ENCODE measurements around the gene PLIN4. TPM values are rescaled to one million over a fixed set of nuclear protein-coding genes. Genes with fewer than 3 reads are reported as not detected.

The PLIN4 gene
- total RNA-seq, 1 experiment from 2014 or later, result not detected

GRCh38 chr19:4464815-4465581, 53.3 kb downstream of the PLIN4 start:
- H3K36me3 ChIP-seq, result no peaks in the 10 kb centered on the region
- no peak for DNase-seq
- H3K4me3 ChIP-seq, result no peak overlapping the region
- H3K9me3 ChIP-seq, result no peaks in the 10 kb centered on the region
- H3K27me3 ChIP-seq, result no peaks in the 10 kb centered on the region

DNA sequence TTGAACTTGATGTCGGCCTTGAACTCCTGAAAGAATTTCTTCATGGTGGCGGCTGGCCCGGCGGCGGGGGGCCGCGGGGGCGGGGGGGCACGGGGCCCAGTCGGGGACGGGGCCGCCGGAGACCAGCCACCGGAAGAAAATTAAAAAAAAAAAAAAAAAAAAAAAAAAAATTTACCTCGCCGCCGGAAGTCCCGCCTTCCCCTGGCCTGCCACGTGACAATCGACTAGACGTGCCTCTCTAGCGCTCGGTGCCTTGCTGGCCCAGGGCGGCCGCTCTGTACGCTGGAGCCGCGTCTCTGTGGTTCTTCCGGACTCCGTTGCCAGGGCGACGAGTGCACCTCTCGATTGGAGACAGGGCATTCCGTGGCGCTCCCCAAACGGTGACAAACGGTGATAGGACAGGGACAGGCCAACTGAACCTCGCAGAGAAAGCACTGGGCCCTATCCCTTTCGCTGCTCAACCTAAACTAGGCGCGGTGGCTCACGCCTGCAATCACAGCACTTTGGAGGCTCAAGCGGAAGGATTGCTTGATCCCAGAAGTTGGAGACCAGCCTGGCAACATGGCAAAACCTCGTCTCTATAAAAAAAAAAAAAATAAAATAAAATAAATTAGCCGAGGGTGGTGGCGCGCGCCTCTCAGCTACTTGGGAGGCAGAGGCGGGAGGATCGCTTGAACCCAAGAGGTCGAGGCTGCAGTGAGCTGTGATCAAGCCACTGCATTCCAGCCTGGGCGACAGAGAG, 60.5 kb downstream of the PLIN4 start, which contains the start of gene UBXN6:
Gene UBXN6 (minus strand): TSS at position 141 of the 742 bp plus-strand sequence. CDS start 97 bp downstream, at position 44.
- Histone ChIP-seq H3K9me3 (no peaks in the 10 kb centered on the region), H3K36me3 (no peaks in the 10 kb centered on the region), H3K4me3 (peak within 1 kb of the TSS; percentile 55), H3K27me3 (no peaks in the 10 kb centered on the region)
- DNase-seq, result peak; percentile 95

DNA sequence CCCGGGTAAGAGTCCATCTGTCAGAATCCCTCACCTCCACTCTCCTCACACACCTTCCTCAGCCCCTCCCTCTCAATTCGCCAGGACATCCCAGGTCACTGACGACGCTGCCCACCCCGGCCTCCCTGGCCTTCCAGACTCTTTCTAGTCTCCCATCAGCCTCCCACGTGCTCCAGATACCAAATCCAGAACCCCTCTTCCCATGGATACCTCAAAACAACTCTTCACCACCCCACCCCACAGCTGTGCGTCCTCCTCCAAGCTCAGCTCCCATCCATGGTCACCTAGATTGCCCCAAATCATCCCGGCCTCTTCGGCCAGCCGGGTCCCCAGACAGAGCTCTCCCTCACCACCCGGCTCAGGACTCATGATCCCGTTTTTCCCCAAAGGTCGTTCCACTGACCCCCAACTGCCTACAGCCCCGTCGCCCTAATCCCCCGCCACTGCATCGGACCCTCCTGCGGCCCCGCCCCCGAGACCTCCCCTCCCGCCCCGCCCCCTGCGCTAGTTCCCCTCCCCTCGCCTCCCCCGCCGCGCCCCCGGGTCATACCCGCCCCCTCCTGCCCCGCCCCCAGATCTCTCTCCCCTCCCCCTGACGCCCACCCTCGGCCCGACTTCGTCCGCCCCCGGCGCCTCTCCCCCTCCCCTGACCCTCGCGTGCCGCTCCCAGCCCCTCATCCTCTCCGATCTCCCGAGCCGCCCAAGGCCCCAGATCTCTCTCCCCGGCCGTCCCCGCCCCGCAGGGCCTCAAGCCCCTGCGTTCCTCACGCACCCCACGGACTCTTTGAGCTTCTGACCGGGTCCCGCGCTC, 61.2 kb downstream of the PLIN4 start:
- Histone ChIP-seq H3K36me3 (no peaks in the 10 kb centered on the region), H3K4me3 (peak overlapping the region; percentile 55), H3K9me3 (no peaks in the 10 kb centered on the region), H3K27me3 (no peaks in the 10 kb centered on the region)
- DNase-seq, result no peak

GRCh38 chr19:4456476-4456842, 61.8 kb downstream of the PLIN4 start:
- Histone ChIP-seq H3K4me3 (peak overlapping the region; percentile 55), H3K36me3 (no peaks in the 10 kb centered on the region), H3K9me3 (no peaks in the 10 kb centered on the region), H3K27me3 (no peaks in the 10 kb centered on the region)
- peak; percentile 47 for DNase-seq

DNA sequence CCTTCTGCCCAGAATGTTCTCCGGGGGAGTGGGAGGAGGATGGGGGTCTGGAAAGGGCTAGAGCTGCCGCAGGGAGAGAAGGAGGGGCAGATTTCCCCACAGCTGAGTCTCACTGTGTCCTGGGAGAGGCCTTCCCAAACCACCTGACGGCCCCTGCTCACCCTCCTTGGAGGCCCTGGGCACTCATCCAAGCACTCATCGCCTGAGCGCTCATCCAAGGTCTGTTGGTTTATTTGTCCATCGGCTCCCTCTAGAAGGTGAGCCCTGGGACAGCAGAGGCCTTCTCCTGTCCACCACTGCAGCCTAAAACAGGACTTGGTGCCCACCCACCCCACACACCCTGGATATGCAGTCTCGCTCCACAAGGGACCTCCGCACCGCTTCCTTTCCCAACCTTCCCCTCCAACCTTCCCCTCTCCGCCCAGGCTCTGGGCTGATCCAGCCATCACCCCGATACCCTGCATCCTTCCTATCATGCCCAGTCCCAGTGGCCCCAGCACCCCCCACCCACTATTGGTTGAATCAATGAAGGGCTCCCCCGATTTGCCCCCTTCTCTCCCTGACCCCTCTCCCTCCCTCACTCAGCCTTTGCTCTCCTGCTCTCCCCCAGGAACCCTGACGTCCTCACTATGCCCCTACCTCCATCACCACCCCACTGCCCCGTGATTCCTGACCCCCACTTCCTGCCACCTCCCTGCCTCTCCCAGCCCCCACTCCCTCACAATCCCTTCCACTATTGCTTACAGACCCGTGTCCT, 62.4 kb downstream of the PLIN4 start:
- no peaks in the 10 kb centered on the region for H3K9me3 ChIP-seq
- H3K4me3 ChIP-seq, result peak overlapping the region; percentile 55
- H3K27me3 ChIP-seq, result no peaks in the 10 kb centered on the region
- peak; percentile 27 for DNase-seq
- H3K36me3 ChIP-seq, result no peaks in the 10 kb centered on the region

DNA sequence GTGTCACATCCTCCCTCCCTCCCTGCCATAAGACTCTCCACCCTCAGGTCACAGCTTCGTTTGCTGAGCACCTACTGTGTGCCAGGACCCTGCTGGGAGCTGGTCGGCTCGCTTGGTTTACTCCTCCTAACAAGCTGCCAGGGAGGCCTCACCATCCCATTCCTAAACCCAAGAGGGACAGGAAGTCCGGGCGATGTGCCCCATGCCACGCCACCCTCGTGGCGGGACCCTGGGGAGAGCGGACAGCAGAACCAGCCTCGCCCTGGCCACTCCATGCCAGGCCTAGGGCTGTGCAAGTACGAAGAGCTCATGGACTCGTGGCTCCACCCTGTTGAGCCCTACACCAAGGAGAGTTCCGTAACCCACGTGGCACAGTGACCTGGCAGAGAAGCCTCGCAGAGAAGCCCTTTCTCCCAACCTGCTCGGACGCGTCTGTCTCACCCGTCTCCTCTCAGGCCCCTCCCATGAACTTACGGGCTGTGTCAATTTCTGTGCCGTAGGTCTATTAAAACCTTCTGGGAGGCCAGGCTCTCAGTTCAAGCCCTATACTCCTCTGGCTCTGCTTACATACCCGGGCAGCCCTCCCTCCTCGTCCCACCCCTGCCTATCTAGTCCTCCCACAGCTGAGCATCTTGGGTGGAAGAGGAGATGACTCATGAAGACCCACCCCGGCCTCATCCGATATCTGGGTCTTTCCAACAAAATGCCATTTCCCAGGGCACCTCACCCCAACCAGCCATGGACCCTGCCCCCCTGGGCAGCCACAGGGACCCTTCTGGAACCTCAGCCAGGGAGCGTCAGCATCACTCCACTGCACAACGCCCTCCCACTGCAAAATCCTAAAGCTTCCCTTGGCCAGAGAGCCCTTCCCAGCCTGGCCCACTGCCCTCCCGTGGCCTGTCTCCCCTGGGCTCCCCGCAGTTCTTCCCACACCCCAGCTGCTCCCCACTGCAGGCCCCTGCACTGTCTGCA, 63.3 kb downstream of the PLIN4 start:
- no peak for DNase-seq

GRCh38 chr19:4453232-4454179, 64.8 kb downstream of the PLIN4 start:
- H3K27me3 ChIP-seq, result no peaks in the 10 kb centered on the region
- no peak overlapping the region for H3K4me3 ChIP-seq
- H3K9me3 ChIP-seq, result no peaks in the 10 kb centered on the region
- no peak for DNase-seq
- H3K36me3 ChIP-seq, result no peaks in the 10 kb centered on the region

More for the DNA sequence above, 63.3 kb downstream of the PLIN4 start:
- no peaks in the 10 kb centered on the region for H3K36me3 ChIP-seq
- H3K4me3 ChIP-seq, result no peak overlapping the region
- H3K27me3 ChIP-seq, result no peaks in the 10 kb centered on the region
- no peaks in the 10 kb centered on the region for H3K9me3 ChIP-seq

DNA sequence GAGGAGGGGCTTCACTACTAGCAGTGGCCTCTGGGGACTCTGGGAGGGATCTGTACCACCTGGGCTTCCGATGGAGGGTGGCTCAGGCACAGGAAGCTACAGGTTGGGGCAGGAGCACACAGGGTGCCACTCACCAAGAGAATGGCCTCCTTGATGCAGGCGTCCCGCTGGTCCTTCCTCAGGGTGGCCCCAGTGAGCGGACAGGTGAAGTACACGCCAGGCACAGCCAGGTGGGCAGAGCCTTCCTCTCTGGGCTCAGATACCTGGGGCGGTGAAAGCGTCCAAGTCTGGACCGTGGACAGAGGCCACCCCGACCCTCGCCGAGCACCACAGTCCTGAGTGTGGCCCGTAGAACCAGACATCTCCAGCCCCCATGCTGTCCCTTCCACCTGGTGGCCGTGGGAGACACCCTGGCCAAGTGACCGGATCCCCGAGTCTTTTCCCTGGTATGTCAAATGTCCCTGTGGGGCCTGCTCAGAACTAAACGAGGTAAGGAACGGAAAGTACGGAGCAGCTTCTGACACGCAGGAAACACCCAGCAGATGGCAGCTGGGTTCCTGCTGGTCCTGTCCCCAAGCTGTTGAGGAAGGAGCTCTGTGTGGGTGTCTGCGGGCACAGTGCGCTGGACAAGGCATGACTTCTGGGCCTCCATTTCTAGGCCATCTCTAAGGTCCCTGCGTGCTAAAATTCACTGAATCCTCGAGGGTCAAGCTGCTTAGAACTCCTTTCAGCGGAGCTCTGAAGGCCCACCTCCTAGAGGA, 65.9 kb downstream of the PLIN4 start:
- Histone ChIP-seq H3K9me3 (no peaks in the 10 kb centered on the region), H3K27me3 (no peaks in the 10 kb centered on the region), H3K36me3 (peaks cover 6% of the 10 kb centered on the region), H3K4me3 (no peak overlapping the region)
- DNase-seq, result no peak

Other genes with a start within 250 kb of the PLIN4 start
- gene SHD, start 239.2 kb downstream of the PLIN4 start, total RNA-seq (2014; rRNA removed; shearing (Covaris generic); ENCODE audit: low replicate concordance), result not detected in 2 replicates
- not detected in 2 replicates for gene TMIGD2, start 216.1 kb downstream of the PLIN4 start, total RNA-seq (2014; rRNA removed; shearing (Covaris generic); ENCODE audit: low replicate concordance)
- gene FSD1, start 213.9 kb downstream of the PLIN4 start, total RNA-seq (2014; rRNA removed; shearing (Covaris generic); ENCODE audit: low replicate concordance), result not detected in 2 replicates
- not detected in 2 replicates for gene STAP2, start 179.7 kb downstream of the PLIN4 start, total RNA-seq (2014; rRNA removed; shearing (Covaris generic); ENCODE audit: low replicate concordance)
- 0.52 and 4.4 TPM in 2 replicates for gene MPND, start 174.9 kb downstream of the PLIN4 start, total RNA-seq (2014; rRNA removed; shearing (Covaris generic); ENCODE audit: low replicate concordance)
- 50.5 and 76.0 TPM in 2 replicates for gene SH3GL1, start 117.9 kb downstream of the PLIN4 start, total RNA-seq (2014; rRNA removed; shearing (Covaris generic); ENCODE audit: low replicate concordance)
- gene CHAF1A, start 115.8 kb downstream of the PLIN4 start, total RNA-seq (2014; rRNA removed; shearing (Covaris generic); ENCODE audit: low replicate concordance), result 24.1 and 24.7 TPM in 2 replicates
- gene UBXN6, start 60.7 kb downstream of the PLIN4 start, total RNA-seq (2014; rRNA removed; shearing (Covaris generic); ENCODE audit: low replicate concordance), result 58.0 and 107 TPM in 2 replicates
- 19.5 and 29.8 TPM in 2 replicates for gene HDGFL2, start 46.2 kb downstream of the PLIN4 start, total RNA-seq (2014; rRNA removed; shearing (Covaris generic); ENCODE audit: low replicate concordance)
- not detected in 2 replicates for gene PLIN5, start 16.7 kb upstream of the PLIN4 start, total RNA-seq (2014; rRNA removed; shearing (Covaris generic); ENCODE audit: low replicate concordance)
- gene LRG1, start 21.6 kb upstream of the PLIN4 start, total RNA-seq (2014; rRNA removed; shearing (Covaris generic); ENCODE audit: low replicate concordance), result not detected in 2 replicates
- gene SEMA6B, start 41.2 kb upstream of the PLIN4 start, total RNA-seq (2014; rRNA removed; shearing (Covaris generic); ENCODE audit: low replicate concordance), result 4.5 and 5.7 TPM in 2 replicates
- 1.2 and 1.5 TPM in 2 replicates for gene TNFAIP8L1, start 121.0 kb upstream of the PLIN4 start, total RNA-seq (2014; rRNA removed; shearing (Covaris generic); ENCODE audit: low replicate concordance)
- gene MYDGF, start 151.9 kb upstream of the PLIN4 start, total RNA-seq (2014; rRNA removed; shearing (Covaris generic); ENCODE audit: low replicate concordance), result 161 and 252 TPM in 2 replicates
- gene DPP9, start 205.4 kb upstream of the PLIN4 start, total RNA-seq (2014; rRNA removed; shearing (Covaris generic); ENCODE audit: low replicate concordance), result 16.1 and 17.0 TPM in 2 replicates